Stimulated activated CD4-positive, alpha-beta T cell treated with anti-CD3 and anti-CD28 coated beads, Interleukin-15, amount 100 ng/mL, for 24 hours (primary cell): ENCODE results near the gene NLK.
A peak's percentile ranks its signal among the peaks of the same experiment; 100 is the strongest.
"Not testable (repeated sequence)": the region's sequence is repeated elsewhere in the genome, so short reads cannot be mapped to it uniquely, and the experiment has no call there.

Experiments
- DNase-seq: peaks from one replicate; pipeline ENCODE4 v3.0.0-alpha.2; 2020

NLK gene

DNA sequence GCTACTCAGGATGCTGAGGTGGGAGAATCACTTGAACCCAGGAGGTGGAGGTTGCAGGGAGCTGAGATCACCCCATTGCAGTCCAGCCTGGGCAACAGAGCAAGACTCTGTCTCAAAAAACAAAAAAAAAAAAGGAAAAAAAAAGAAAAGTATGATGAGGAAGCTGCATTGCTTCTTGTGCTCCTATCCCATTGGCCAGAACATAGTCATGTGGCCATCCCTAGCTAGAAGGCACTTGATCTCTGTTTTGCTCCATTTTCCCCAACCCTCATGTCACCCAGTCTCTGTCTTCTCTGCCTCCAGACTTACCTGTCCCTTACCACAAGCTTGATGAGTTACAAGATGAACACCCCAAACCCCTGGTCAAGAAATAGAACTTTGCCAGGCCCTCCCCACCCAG, 163.8 kb downstream of the NLK start:
- DNase-seq, result no peak

- no peak for DNase-seq
These were observed 169.3 kb downstream of the NLK start for GRCh38 chr17:28211811-28212210.

- DNase-seq, result not testable (repeated sequence)
These were observed 171.1 kb downstream of the NLK start for GRCh38 chr17:28213578-28213977.

GRCh38 chr17:28216052-28216451, 173.6 kb downstream of the NLK start:
- no peak for DNase-seq

DNA sequence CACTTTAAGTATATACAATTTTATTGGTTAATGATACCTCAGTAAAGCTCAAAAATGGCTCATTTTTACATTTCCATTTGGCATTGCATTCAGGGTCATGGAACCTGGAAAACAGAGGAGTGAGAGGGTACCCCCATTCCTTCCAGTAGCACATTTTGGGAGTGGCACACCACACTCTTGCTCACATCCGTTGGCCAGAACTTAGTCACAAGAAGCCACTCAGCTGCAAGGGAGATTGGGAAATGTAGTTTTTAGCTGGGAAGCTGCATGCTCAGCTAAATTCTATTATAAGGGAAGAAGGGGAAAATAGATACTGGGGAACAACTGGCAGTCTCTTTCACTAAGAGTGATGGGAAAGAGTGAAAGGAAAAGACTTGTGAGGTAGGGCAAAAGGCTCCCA, 174.1 kb downstream of the NLK start:
- DNase-seq, result peak; percentile 18

DNA sequence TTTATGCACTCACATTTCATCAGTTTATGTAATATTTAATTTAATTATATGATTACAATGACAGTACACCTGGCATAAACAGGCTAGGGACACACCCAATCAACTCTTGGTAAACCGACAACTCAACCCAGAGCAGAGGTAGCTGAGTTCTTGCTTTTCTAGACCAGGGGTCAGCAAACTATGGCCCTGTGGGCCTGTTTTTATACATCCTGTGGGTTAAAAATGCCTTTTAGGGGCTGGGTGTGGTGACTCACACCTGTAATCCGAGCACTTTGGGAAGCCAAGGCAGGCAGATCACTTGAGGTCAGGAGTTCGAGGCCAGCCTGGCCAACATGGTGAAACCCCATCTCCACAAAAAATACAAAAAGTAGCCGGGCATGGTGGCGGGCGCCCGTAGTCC, 177.3 kb downstream of the NLK start:
- no peak for DNase-seq

- DNase-seq, result no peak
These were observed 179.4 kb downstream of the NLK start for GRCh38 chr17:28221751-28222414.

GRCh38 chr17:28225271-28225670, 182.8 kb downstream of the NLK start:
- no peak for DNase-seq

DNA sequence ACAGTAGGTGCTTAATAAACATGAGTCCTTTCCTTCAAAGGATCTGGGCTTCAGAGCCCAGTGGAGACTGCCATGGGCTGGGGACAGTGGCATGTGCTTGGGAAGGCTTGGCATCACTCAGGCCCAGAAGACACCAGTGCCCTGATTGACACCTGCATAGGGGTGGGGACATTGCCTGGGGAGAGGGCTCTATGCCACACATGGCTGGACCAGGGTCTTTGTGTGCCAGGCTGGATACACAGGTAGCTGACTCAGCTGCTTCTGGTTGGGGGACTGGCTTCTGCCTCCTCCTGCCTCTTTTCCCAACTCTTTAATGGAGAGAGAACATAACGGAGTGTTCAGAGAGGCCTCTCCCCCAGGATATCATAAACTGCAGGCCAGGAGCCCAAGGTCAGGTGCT, 183.4 kb downstream of the NLK start:
- DNase-seq, result no peak

DNA sequence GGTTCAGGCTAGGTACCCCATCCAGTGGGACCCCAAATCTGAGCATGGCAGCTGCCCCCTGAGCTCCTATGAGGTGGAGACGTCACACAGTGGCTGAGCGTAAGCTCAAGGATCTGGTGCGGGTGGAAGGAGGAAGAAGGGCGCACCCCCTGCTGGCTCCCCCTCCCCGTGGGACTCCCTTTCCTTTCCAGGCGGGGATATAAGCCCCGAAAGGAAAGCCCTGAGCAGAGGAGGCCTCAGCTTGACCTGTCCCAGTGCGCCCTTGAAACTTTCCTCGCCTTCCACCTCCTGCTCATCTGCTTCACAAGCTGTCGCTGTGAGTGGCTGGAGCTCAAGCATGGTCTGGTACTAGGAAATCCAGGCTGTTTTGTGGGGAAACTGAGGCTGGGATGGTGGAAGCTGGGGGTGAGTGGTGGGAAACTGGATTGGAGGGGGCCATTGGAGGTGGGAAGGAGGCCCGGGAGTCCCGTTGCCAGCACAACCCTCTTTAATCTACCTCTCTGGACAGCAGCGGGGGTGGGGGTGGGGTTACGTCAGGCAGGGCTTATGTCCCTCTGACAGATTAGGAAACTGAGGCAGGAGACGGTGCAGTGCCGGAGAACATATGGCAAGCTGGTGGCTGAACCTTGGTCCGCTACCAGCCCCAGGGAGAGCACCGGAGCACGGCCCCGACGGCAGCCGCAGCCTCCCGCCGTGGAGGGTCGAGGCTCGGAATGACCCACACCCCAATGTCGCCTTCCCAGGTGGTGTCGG, 184.3 kb downstream of the NLK start:
- DNase-seq, result no peak

- peak; percentile 52 for DNase-seq
These were observed 185.0 kb downstream of the NLK start for GRCh38 chr17:28227316-28228108.

DNA sequence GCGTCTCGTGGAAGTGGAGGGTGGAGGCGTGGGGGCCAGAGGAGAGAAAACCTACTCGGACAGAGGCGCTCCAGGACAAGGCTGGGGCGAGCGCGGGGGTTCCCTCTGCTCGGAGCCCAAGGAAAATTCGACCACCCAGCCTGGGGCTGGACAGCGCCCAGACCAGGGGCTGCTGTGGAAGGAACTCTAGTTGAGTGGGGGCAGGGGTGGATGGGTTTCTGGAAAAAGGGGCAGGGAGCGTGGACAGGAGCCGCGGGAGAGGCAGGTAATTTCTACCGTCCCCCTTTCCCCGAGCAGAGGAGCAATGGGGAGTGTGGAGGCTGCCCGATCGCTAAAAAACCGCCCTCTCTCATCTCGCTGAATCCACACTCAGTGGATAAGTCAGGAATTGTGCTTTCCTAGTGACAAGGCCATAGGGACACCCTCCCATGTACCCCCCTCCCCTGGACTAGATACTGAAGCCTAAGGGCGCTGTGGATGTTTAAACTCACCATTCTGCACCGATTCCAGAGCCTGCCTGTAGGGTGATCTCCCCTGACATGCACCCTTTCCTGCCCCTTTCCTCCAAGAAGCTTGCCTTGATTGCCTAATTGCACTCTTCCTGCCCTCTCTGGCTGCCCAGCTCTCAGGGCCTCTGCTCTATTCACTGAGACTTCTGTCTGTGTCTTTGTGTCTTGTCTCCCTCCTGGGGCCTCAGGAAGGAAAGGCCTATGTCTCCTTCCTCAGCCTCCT, 185.8 kb downstream of the NLK start:
- no peak for DNase-seq

GRCh38 chr17:28228986-28229729, 186.7 kb downstream of the NLK start:
- DNase-seq, result no peak

GRCh38 chr17:28230011-28230410, 187.5 kb downstream of the NLK start:
- DNase-seq, result peak; percentile 22

DNA sequence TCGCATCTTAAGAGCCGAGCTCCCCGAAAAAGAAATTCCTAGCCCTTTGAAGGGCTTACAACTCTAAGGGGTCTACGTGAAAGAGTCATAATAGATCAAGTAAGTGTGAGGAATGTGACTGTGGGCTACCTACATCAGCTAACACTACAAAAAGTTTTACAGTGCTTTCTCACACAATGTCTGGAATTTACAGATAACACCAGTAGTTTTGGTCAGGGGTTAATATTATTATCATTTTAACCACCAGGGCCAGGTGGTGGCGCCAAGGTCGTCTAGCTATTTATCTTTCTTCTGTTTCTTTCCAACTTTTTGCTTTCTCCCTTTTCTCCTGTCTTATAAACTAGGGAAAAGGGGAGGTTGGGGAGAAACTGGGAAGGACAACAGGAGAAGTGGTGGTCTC, 188.1 kb downstream of the NLK start:
- not testable (repeated sequence) for DNase-seq

- DNase-seq, result not testable (repeated sequence)
These were observed 189.1 kb downstream of the NLK start for GRCh38 chr17:28231624-28232023.

DNA sequence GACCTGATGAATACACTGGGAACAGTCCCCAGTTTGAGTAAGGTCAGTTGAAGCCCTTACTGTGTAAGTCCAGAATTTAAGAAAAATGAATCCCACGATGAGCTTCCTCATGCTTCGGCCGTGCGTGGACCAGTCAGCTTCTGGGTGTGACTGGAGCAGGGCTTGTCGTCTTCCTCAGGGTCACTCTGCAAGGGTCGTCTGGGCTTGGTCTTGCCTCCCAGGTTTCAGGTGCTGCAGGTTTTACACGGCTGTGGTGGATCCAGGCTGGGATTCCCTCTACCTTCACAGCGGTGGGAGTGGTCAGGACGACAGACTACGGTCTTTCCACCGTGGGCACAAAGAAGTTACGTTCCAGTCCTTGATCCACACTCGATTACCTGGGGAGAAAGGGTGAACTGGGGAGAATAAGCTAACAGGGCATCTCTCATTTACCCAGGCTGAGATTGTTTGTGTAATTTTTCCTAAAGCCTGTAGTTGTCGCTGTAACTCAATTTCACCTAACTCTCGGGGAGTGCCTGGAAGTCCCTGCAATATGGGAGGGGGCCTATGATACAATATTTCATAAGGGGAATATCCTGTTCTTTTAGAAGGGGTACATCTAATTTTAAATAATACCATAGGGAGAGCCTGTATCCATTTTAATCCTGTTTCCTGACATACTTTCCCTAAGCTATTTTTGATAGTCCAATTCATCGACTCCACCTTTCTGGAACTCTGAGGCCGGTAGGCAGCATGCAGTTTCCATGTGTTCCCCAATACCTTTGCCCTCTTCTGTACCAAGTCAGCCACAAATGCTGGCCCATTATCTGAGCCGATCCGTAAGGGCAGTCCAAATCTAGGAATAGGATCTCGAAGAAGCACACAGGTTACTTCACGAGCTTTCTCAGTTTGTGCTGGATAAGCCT, 190.7 kb downstream of the NLK start:
- not testable (repeated sequence) for DNase-seq

- not testable (repeated sequence) for DNase-seq
These were observed 191.7 kb downstream of the NLK start for GRCh38 chr17:28233872-28234856.

DNA sequence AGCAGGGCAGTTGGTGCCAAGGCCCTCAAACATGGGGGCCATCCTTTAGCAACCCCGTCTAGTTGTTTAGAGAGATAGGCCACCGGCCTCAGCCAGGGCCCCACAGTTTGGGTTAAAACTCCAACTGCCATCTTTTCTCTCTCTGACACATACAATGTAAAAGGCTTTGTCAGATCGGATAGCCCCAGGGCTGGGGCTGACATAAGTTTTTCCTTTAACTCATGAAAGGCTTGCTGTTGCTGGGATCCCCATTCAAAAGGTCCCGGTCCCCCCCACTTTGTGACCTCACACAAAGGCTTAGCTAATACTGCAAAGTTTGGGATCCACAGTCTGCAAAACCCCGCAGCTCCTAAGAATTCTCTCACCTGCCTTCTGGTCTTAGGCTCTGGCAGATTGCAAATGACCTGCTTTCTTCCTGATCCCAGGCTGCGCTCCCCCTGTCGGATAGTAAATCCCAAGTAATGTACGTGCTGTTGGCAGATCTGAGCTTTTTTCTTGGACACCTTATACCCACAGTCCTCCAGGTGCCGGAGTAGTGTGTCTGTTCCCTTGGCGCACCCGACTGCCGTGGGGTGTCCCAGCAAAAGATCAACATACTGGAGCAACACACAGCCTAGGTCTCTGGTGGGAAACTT, 192.7 kb downstream of the NLK start:
- not testable (repeated sequence) for DNase-seq
